Effector memory CD4-positive, alpha-beta T cell (primary cell): ENCODE results near the gene GRK5.

Experiments
- DNase-seq, 3 donors: peaks; one replicate each; pipeline ENCODE4 v3.0.0-alpha.2; 2020
- H3K27ac ChIP-seq: 2 replicates; pipeline ENCODE4 v1.7.0; 2013; ENCODE audit warnings: mild to moderate bottlenecking, low read length, moderate library complexity; ENCODE audit not compliant: insufficient read depth, poor library complexity, severe bottlenecking
- H3K27me3 ChIP-seq: replicated peaks from 2 replicates; pipeline ENCODE4 v1.7.0; 2013; ENCODE audit warnings: mild to moderate bottlenecking, low read length; ENCODE audit not compliant: insufficient read depth, control insufficient read depth, poor library complexity, severe bottlenecking
- H3K36me3 ChIP-seq: 2 replicates; pipeline ENCODE4 v1.7.0; 2013; ENCODE audit warnings: mild to moderate bottlenecking, low read length, moderate library complexity; ENCODE audit not compliant: control insufficient read depth, insufficient read depth
- H3K4me1 ChIP-seq: 2 replicates; pipeline ENCODE4 v1.7.0; 2013; ENCODE audit warnings: low read length, mild to moderate bottlenecking; ENCODE audit not compliant: control insufficient read depth, insufficient read depth, poor library complexity, severe bottlenecking
- H3K4me3 ChIP-seq: 2 replicates; pipeline ENCODE4 v1.7.0; 2013; ENCODE audit warnings: low read length, low read depth, mild to moderate bottlenecking; ENCODE audit not compliant: insufficient read depth, poor library complexity, severe bottlenecking
- H3K9me3 ChIP-seq: 2 replicates; pipeline ENCODE4 v1.7.0; 2013; ENCODE audit warnings: mild to moderate bottlenecking, low read length, moderate library complexity; ENCODE audit not compliant: control insufficient read depth

Gene GRK5

GRCh38 chr10:119449760-119450461, 242.5 kb downstream of the GRK5 start:
- Histone ChIP-seq H3K9me3 (no peaks in the 10 kb centered on the region), H3K27me3 (no peaks in the 10 kb centered on the region), H3K27ac (no peak overlapping the region), H3K4me3 (no peak overlapping the region), H3K4me1 (peaks cover 8% of the 10 kb centered on the region), H3K36me3 (peaks cover 22% of the 10 kb centered on the region)
- no peak for DNase-seq

DNA sequence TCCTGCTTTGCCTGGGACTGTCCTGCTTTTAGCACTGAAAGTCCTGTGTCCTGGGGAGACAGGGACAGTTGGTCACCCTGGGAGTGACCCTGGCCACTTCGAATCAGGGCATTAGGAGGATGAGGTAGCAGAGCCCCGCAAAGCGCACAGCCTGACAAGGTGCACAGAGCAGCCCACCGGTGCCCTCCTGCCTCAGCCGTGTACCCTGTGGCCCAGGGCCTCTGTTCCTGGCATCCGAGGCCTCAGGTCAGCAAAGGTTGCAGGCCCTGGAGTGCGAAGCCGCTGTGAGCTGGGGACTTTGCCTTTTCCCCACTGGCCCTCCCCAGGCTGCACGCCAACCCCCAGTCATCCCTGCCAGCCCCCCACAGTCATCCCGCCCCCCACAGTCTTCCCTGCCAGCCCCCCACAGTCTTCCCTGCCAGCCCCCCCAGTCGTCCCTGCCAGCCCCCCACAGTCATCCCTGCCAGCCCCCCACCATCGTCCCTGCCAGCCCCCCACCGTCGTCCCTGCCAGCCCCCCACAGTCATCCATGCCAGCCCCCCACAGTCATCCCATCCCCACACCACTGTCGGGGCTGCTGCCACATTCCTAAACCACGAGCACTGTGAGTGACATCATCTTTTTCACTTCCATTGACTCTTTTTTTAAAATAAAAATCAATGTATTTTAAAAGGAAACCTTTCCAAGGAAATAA, 243.4 kb downstream of the GRK5 start:
- Histone ChIP-seq H3K9me3 (no peaks in the 10 kb centered on the region), H3K4me3 (no peak overlapping the region), H3K27ac (no peak overlapping the region), H3K4me1 (peaks cover under 1% of the 10 kb centered on the region), H3K27me3 (no peaks in the 10 kb centered on the region), H3K36me3 (peaks cover 22% of the 10 kb centered on the region)
- no peak for DNase-seq

- DNase-seq = no peak
- H3K4me1 ChIP-seq = no peaks in the 10 kb centered on the region
- H3K4me3 ChIP-seq = no peak overlapping the region
- H3K27ac ChIP-seq = no peak overlapping the region
- H3K36me3 ChIP-seq = peaks cover 22% of the 10 kb centered on the region
- H3K27me3 ChIP-seq = no peaks in the 10 kb centered on the region
- no peaks in the 10 kb centered on the region for H3K9me3 ChIP-seq
These were observed 244.0 kb downstream of the GRK5 start for GRCh38 chr10:119451300-119451896.

- Histone ChIP-seq H3K4me3 (no peak overlapping the region), H3K4me1 (no peaks in the 10 kb centered on the region), H3K27ac (no peak overlapping the region), H3K9me3 (no peaks in the 10 kb centered on the region), H3K36me3 (peaks cover 22% of the 10 kb centered on the region), H3K27me3 (no peaks in the 10 kb centered on the region)
- no peak for DNase-seq
These were observed 245.0 kb downstream of the GRK5 start for GRCh38 chr10:119452396-119452795.

GRCh38 chr10:119453313-119453712, 245.9 kb downstream of the GRK5 start:
- DNase-seq = no peak
- H3K27ac ChIP-seq = no peak overlapping the region
- H3K27me3 ChIP-seq = no peaks in the 10 kb centered on the region
- no peak overlapping the region for H3K4me3 ChIP-seq
- H3K36me3 ChIP-seq = peaks cover 15% of the 10 kb centered on the region
- no peaks in the 10 kb centered on the region for H3K4me1 ChIP-seq
- no peaks in the 10 kb centered on the region for H3K9me3 ChIP-seq

DNA sequence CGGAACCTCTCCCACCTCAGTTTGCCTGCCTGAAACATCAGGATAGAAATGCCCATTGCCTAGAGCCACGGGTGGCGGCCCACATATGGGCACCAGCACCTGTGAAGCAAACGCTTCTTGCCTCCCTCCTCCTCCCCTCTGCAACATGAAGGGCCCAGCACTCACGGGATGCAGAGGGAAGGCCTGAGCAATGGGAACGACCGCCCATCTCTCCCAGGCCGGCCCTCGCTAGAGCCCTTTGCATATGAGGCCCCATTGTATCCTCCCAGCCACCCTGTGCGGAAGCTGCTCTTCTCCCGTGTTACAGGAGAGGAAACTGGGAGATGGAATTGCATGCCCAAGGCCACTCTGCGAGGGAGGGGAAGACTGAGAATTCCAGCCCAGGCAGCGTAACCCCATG, 246.9 kb downstream of the GRK5 start:
- no peak overlapping the region for H3K27ac ChIP-seq
- H3K4me1 ChIP-seq = no peaks in the 10 kb centered on the region
- no peaks in the 10 kb centered on the region for H3K27me3 ChIP-seq
- no peaks in the 10 kb centered on the region for H3K9me3 ChIP-seq
- H3K36me3 ChIP-seq = peaks cover 10% of the 10 kb centered on the region
- no peak for DNase-seq
- H3K4me3 ChIP-seq = no peak overlapping the region

DNA sequence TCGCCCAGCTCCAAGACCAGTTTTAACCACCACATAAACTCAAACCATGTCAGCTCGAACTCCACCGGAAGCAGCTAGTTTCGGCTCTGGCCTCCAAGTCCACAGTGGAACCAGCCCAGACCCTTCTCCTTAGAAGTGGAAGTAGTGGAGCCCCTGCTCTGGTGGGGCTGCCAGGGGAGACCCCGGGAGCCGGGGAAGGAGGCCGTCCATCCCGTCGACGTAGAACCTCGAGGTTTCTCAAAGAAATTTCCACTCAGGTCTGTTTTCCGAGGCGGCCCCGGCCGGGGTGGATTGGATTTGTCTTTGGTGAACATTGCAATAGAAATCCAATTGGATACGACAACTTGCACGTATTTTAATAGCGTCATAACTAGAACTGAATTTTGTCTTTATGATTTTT, 247.6 kb downstream of the GRK5 start:
- no peaks in the 10 kb centered on the region for H3K27me3 ChIP-seq
- no peaks in the 10 kb centered on the region for H3K4me1 ChIP-seq
- H3K36me3 ChIP-seq = peaks cover 10% of the 10 kb centered on the region
- DNase-seq = no peak
- H3K27ac ChIP-seq = no peak overlapping the region
- H3K4me3 ChIP-seq = no peak overlapping the region
- H3K9me3 ChIP-seq = no peaks in the 10 kb centered on the region

DNA sequence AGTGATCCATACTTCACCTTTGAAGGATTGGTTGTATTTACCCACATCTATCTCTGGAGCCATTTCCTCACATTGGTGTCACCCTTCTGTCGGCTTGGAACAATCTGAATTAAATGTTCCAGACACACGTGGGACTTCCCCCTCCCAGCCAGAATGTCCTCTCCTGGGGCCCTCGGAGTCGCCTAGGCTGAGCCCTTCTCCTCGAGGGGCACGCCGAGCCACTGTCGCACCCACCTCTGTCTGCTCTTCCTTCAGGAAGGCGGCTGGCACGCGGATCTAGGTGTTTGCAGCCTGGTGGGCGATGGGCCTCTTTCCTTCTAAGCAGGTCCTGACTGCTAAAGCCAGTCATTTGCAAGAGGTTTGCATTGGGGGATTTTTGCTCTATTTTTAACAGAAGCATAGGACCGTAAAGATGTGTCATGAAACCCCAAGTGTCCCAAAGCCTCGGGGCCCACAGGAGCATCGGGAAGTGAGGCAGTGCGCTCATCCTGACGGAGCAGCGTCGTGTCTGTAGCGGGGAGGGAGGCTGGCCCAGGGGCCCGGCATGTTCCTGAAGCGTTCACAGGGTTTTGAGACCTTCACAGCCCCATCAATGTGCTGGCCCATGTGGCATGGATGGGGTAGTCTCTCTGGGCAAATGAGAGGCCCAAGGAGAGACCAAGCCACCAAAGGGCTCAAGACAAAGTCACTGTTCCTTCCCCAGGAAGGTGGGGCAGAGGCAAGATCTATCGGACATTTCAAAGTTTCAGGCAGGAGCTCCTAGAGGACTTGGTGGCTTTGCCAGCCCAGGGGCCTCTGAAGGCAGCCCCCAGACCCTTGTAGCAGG, 248.5 kb downstream of the GRK5 start:
- H3K27ac ChIP-seq = no peak overlapping the region
- no peaks in the 10 kb centered on the region for H3K9me3 ChIP-seq
- H3K4me1 ChIP-seq = no peaks in the 10 kb centered on the region
- peaks cover 10% of the 10 kb centered on the region for H3K36me3 ChIP-seq
- H3K4me3 ChIP-seq = no peak overlapping the region
- DNase-seq = no peak
- no peaks in the 10 kb centered on the region for H3K27me3 ChIP-seq

DNA sequence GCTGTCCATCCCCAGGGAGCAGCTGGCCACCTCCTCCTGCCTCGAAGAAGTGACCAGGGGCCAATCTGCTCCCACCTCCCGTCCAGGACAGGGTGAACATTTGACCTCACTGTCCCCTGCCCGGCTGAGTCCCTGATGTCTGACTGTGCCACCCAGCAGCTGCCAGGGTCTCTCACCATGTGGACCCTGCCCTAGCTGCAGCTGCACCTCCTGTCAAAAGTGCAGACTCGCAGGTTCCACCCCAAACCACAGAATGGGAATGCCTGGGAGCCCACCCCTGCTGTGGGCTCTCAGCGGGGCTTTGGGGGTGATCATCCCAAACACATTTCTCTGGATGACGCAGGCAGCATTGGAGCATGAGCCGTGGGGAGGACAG, 249.1 kb downstream of the GRK5 start:
- no peak overlapping the region for H3K27ac ChIP-seq
- no peak for DNase-seq
- H3K27me3 ChIP-seq = no peaks in the 10 kb centered on the region
- H3K36me3 ChIP-seq = peaks cover 9% of the 10 kb centered on the region
- no peak overlapping the region for H3K4me3 ChIP-seq
- H3K9me3 ChIP-seq = no peaks in the 10 kb centered on the region
- no peaks in the 10 kb centered on the region for H3K4me1 ChIP-seq
